Spleen (tissue), 11 donors: ENCODE measurements around the gene KDM2A. TPM values are rescaled to one million over a fixed set of nuclear protein-coding genes. Genes with fewer than 3 reads are reported as not detected.
"Not testable (repeated sequence)": the region's sequence is repeated elsewhere in the genome, so short reads cannot be mapped to it uniquely, and the experiment has no call there.

Source experiments
- DNase-seq: peaks from one replicate; pipeline ENCODE4 v3.0.0-alpha.2; 2020
- H3K27ac ChIP-seq, 8 donors: fragments of 200-600 bp; sonication (generic) in 7 of 8; 1 replicate in 4 of 8; 2 replicates in 4 of 8; pipeline versions ENCODE4 v1.5.0 to v1.8.0; 2016 to 2021; ENCODE audit warnings: inconsistent platforms in 4 of 8, mild to moderate bottlenecking in 4 of 8, moderate library complexity in 1 of 8
- H3K27me3 ChIP-seq, 7 donors: fragments of 200-600 bp; sonication (generic) in 6 of 7; replicated peaks in 1 of 7; 1 replicate in 4 of 7; 2 replicates in 3 of 7; pipeline versions ENCODE4 v1.5.0 to v1.8.0; 2016 to 2021; ENCODE audit warnings: inconsistent platforms in 3 of 7, mild to moderate bottlenecking in 1 of 7
- H3K36me3 ChIP-seq, 6 donors: fragments of 200-600 bp; sonication (generic) in 5 of 6; 1 replicate in 4 of 6; 2 replicates in 2 of 6; pipeline versions ENCODE4 v1.5.0 to v1.8.0; 2016 to 2021; ENCODE audit warnings: inconsistent platforms in 2 of 6
- H3K4me1 ChIP-seq, 6 donors: fragments of 200-600 bp; sonication (generic) in 5 of 6; 1 replicate in 3 of 6; 2 replicates in 3 of 6; pipeline versions ENCODE4 v1.5.0 to v1.8.0; 2016 to 2021; ENCODE audit warnings: inconsistent platforms in 3 of 6
- H3K4me3 ChIP-seq, 8 donors: fragments of 200-600 bp; sonication (generic) in 7 of 8; 1 replicate in 4 of 8; 2 replicates in 4 of 8; pipeline versions ENCODE4 v1.5.0 to v1.8.0; 2016 to 2021; ENCODE audit warnings: inconsistent platforms in 4 of 8, mild to moderate bottlenecking in 4 of 8, moderate library complexity in 2 of 8
- H3K9me3 ChIP-seq, 8 donors: fragments of 200-600 bp; sonication (generic) in 7 of 8; 1 replicate in 4 of 8; 2 replicates in 4 of 8; pipeline versions ENCODE4 v1.5.0 to v1.8.0; 2016 to 2021; ENCODE audit warnings: inconsistent platforms in 4 of 8
- CTCF ChIP-seq, 11 experiments: fragments of 200-600 bp in 7 of 11; fragments of 450-650 bp in 4 of 11; sonication (generic) in 4 of 11; IDR thresholded peaks in 8 of 11; conservative IDR thresholded peaks in 3 of 11; 1 replicate in 7 of 11; 2 replicates in 4 of 11; pipeline versions ENCODE4 v1.4.0 to v1.8.0; 2016 to 2021; ENCODE audit warnings: antibody characterized with exemption in 11 of 11, inconsistent platforms in 4 of 11, mild to moderate bottlenecking in 1 of 11
- POLR2A ChIP-seq, 3 donors: fragments of 450-650 bp; IDR thresholded peaks; one replicate each; pipeline ENCODE4 v1.5.1; 2017; ENCODE audit warnings: antibody characterized with exemption in 3 of 3, mild to moderate bottlenecking in 1 of 3
- POLR2AphosphoS5 ChIP-seq, 3 donors: sonication (generic); formaldehyde crosslinking; IDR thresholded peaks; one replicate each; pipeline ENCODE4 v1.5.1; 2017; ENCODE audit warnings: antibody characterized with exemption in 3 of 3
- WGBS, 5 donors: extraction: QIAGEN DNeasy Blood & Tissue Kit in 3 of 5; methylation state at CpG; one replicate each; pipeline versions ENCODE4 v1.1.5 to v1.1.7; 2013 to 2018; 5-methylcytosine and 5-hydroxymethylcytosine counted together
- intact Hi-C: fragments of 100-400 bp; cut with DNase I; formaldehyde crosslinking; loops from one replicate; pipeline ENCODE4 v1.15.0; 2023; ENCODE audit warnings: low total_unique reads
- polyA plus RNA-seq, 3 donors: library from polyadenylated mRNA; stranded (reverse); fragments of 200-250 nt; gene quantifications; one replicate each; pipeline ENCODE4 v1.2.1, GENCODE V29; 2013
- total RNA-seq, 7 donors: library from RNA; depleted of rRNA in 3 of 7; stranded (reverse); fragments of >200 nt in 3 of 7; fragmentation: NEBNext Ultra II Directional in 4 of 7; extraction: Animal tissue kit (Norgen Biotek cat#: 25700) in 4 of 7; gene quantifications; one replicate each; pipeline versions ENCODE4 v1.1.0 to v1.2.1, GENCODE V29; 2016 to 2021
- donor health status: healthy with polysubstance abuse.
- donor health status: DM: no; HTN: no; CAD: no; lungs with moderate emphysema.
- donor health status: DM: no; HTN: no; CAD: no.
- donor health status: Bipolar disorder and iron deficiency.
- donor health status: healthy.
- donor health status: DM: no; HTN: no; CAD: no.
- donor health status: DM: yes; HTN: yes; CAD: no.

Gene KDM2A
- total and polyA plus RNA-seq, 10 donors: 18.5 to 149 (median 125) TPM

GRCh38 chr11:67197606-67198005, 78.5 kb downstream of the KDM2A start:
- H3K27me3 ChIP-seq: no peaks in the 10 kb centered on the region
- WGBS, 5 donors: 83 to 95% (median 91%) methylated on average over 1 of the region's 1 CpG
- H3K36me3 ChIP-seq: peaks cover 0 to 91% (median 28%) of the 10 kb centered on the region in 6 donors
- peaks cover 0 to 30% (median 7%) of the 10 kb centered on the region in 6 donors for H3K4me1 ChIP-seq
- TF ChIP-seq CTCF (IDR thresholded peaks at IDR 0.05 in 8 of 11, conservative IDR thresholded peaks at IDR 0.05 in 3 of 11) (no peak), POLR2A (IDR thresholded peaks at IDR 0.05) (no peak), POLR2AphosphoS5 (IDR thresholded peaks at IDR 0.05) (no peak)
- no peak overlapping the region for H3K27ac ChIP-seq
- intact Hi-C loops: no loop called here
- DNase-seq: no peak
- no peak overlapping the region for H3K4me3 ChIP-seq
- no peaks in the 10 kb centered on the region for H3K9me3 ChIP-seq

- H3K4me3 ChIP-seq, DNase-seq, intact Hi-C loops, H3K27me3 ChIP-seq, H3K9me3 ChIP-seq, H3K27ac ChIP-seq: not testable (repeated sequence)
- peaks cover 0 to 89% (median 26%) of the 10 kb centered on the region in 6 donors for H3K36me3 ChIP-seq
- H3K4me1 ChIP-seq: peaks cover 0 to 30% (median 7%) of the 10 kb centered on the region in 6 donors
- 92 to 100% (median 97%) methylated on average over 3 of the region's 3 CpGs for WGBS, 5 donors
These were observed 79.7 kb downstream of the KDM2A start for GRCh38 chr11:67198781-67199180.

GRCh38 chr11:67199751-67200150, 80.7 kb downstream of the KDM2A start:
- intact Hi-C loops: no loop called here

GRCh38 chr11:67202028-67202427, 83.0 kb downstream of the KDM2A start:
- Histone ChIP-seq H3K4me1 (peaks cover 0 to 5% (median under 1%) of the 10 kb centered on the region in 6 donors), H3K9me3 (no peaks in the 10 kb centered on the region), H3K27ac (no peak overlapping the region), H3K27me3 (no peaks in the 10 kb centered on the region), H3K4me3 (no peak overlapping the region), H3K36me3 (peaks cover 0 to 95% (median 24%) of the 10 kb centered on the region in 6 donors)
- DNase-seq: no peak
- intact Hi-C loops: no loop called here
- TF ChIP-seq POLR2A (IDR thresholded peaks at IDR 0.05): no peak
- TF ChIP-seq CTCF (IDR thresholded peaks at IDR 0.05 in 8 of 11, conservative IDR thresholded peaks at IDR 0.05 in 3 of 11): no peak
- no peak for TF ChIP-seq POLR2AphosphoS5 (IDR thresholded peaks at IDR 0.05)
- 86 to 97% (median 96%) methylated on average over 3 of the region's 3 CpGs for WGBS, 5 donors

More at GRCh38 chr11:67199751-67200150, 80.7 kb downstream of the KDM2A start:
- no peaks in the 10 kb centered on the region for H3K9me3 ChIP-seq
- DNase-seq: no peak
- no peaks in the 10 kb centered on the region for H3K27me3 ChIP-seq
- peaks cover 0 to 28% (median 7%) of the 10 kb centered on the region in 6 donors for H3K4me1 ChIP-seq
- H3K4me3 ChIP-seq: no peak overlapping the region
- H3K27ac ChIP-seq: no peak overlapping the region
- no peak for TF ChIP-seq CTCF (IDR thresholded peaks at IDR 0.05 in 8 of 11, conservative IDR thresholded peaks at IDR 0.05 in 3 of 11)
- TF ChIP-seq POLR2A (IDR thresholded peaks at IDR 0.05): no peak
- TF ChIP-seq POLR2AphosphoS5 (IDR thresholded peaks at IDR 0.05): no peak
- peaks cover 0 to 89% (median 21%) of the 10 kb centered on the region in 6 donors for H3K36me3 ChIP-seq

- H3K36me3 ChIP-seq: peaks cover 2 to 96% (median 44%) of the 10 kb centered on the region in 6 donors
- intact Hi-C loops: no loop called here
- DNase-seq: no peak
- 85 to 98% (median 93%) methylated on average over 3 of the region's 3 CpGs for WGBS, 5 donors
- TF ChIP-seq CTCF (IDR thresholded peaks at IDR 0.05 in 8 of 11, conservative IDR thresholded peaks at IDR 0.05 in 3 of 11) (no peak), POLR2AphosphoS5 (IDR thresholded peaks at IDR 0.05) (no peak), POLR2A (IDR thresholded peaks at IDR 0.05) (no peak)
- no peaks in the 10 kb centered on the region for H3K9me3 ChIP-seq
- no peaks in the 10 kb centered on the region for H3K4me1 ChIP-seq
- no peaks in the 10 kb centered on the region for H3K27me3 ChIP-seq
- no peak overlapping the region for H3K4me3 ChIP-seq
- no peak overlapping the region for H3K27ac ChIP-seq
These were observed 85.8 kb downstream of the KDM2A start for GRCh38 chr11:67204822-67205221.

GRCh38 chr11:67209222-67209621, 90.2 kb downstream of the KDM2A start:
- H3K27ac ChIP-seq, H3K9me3 ChIP-seq, DNase-seq, intact Hi-C loops, H3K4me3 ChIP-seq, H3K27me3 ChIP-seq: not testable (repeated sequence)
- peaks cover 0 to 34% (median 19%) of the 10 kb centered on the region in 6 donors for H3K4me1 ChIP-seq
- WGBS, 5 donors: 90 to 98% (median 96%) methylated on average over 6 of the region's 6 CpGs
- H3K36me3 ChIP-seq: peaks cover 2 to 90% (median 43%) of the 10 kb centered on the region in 6 donors
